Activated naive CD4-positive, alpha-beta T cell treated with anti-CD3 and anti-CD28 coated beads, Interleukin-2, amount 10 ng/mL, durations not matched to agents 7 days and 5 days (primary cell): Measurements from ENCODE around the gene TSPEAR.

Experiments
- CTCF ChIA-PET: fragments of 350-600 bp; sonication (Branson Sonifier 250); formaldehyde crosslinking; loops from one replicate; lab custom pipeline; 2021; ENCODE audit warnings: antibody characterized with exemption; lab: Charles Lee
- DNase-seq: peaks from one replicate; pipeline ENCODE4 v3.0.0-alpha.2; 2020
- H3K27ac Mint-ChIP-seq: one replicate; pipeline ENCODE4 v1.8.0; 2021; ENCODE audit warnings: mild to moderate bottlenecking, moderate library complexity, mixed read lengths
- H3K27me3 Mint-ChIP-seq: one replicate; pipeline ENCODE4 v1.8.0; 2021; ENCODE audit warnings: mild to moderate bottlenecking, mixed read lengths
- H3K36me3 Mint-ChIP-seq: one replicate; pipeline ENCODE4 v1.8.0; 2021; ENCODE audit warnings: mixed read lengths
- H3K4me1 Mint-ChIP-seq: one replicate; pipeline ENCODE4 v1.8.0; 2021; ENCODE audit warnings: mixed read lengths
- H3K4me3 Mint-ChIP-seq: one replicate; pipeline ENCODE4 v1.8.0; 2021; ENCODE audit warnings: mild to moderate bottlenecking, moderate library complexity, mixed read lengths
- H3K9me3 Mint-ChIP-seq: one replicate; pipeline ENCODE4 v1.8.0; 2021; ENCODE audit warnings: mixed read lengths

TSPEAR gene

GRCh38 chr21:44658541-44658910 lies 52.8 kb downstream of the TSPEAR start:
- peaks cover 65% of the 10 kb centered on the region for H3K36me3 Mint-ChIP-seq
- CTCF ChIA-PET: interaction anchor here (1.6 kb wide), 1 partner anchor 12 kb away, joined by 4 read pairs; the partner anchor contains the start of gene KRTAP10-11
- no peak overlapping the region for H3K4me3 Mint-ChIP-seq
- H3K4me1 Mint-ChIP-seq: peaks cover 64% of the 10 kb centered on the region
- H3K27me3 Mint-ChIP-seq: peaks cover 6% of the 10 kb centered on the region
- peaks cover 65% of the 10 kb centered on the region for H3K9me3 Mint-ChIP-seq
- H3K27ac Mint-ChIP-seq: peak overlapping the region; percentile 97
- no peak for DNase-seq

GRCh38 chr21:44657635-44658540 lies 53.5 kb downstream of the TSPEAR start, which contains the start of gene KRTAP12-3:
Gene KRTAP12-3, plus strand, starts transcription at chr21:44657932. Its CDS starts 48 bp downstream, at chr21:44657980.
- H3K9me3 Mint-ChIP-seq: peaks cover 70% of the 10 kb centered on the region
- peak within 1 kb of the TSS; percentile 97 for H3K27ac Mint-ChIP-seq
- CTCF ChIA-PET: interaction anchor here (0.6 to 1.6 kb wide), 2 partner anchors 11 to 39 kb away, joined by 3 to 4 read pairs; partner anchors contain the start of gene KRTAP10-11
- DNase-seq: peak; percentile 68
- peak within 1 kb of the TSS; percentile 36 for H3K4me3 Mint-ChIP-seq
- H3K36me3 Mint-ChIP-seq: peaks cover 70% of the 10 kb centered on the region
- peaks cover 65% of the 10 kb centered on the region for H3K4me1 Mint-ChIP-seq
- H3K27me3 Mint-ChIP-seq: peaks cover 6% of the 10 kb centered on the region

- peaks cover 65% of the 10 kb centered on the region for H3K4me1 Mint-ChIP-seq
- peaks cover 67% of the 10 kb centered on the region for H3K9me3 Mint-ChIP-seq
- no peak for DNase-seq
- CTCF ChIA-PET: interaction anchor here (1.6 kb wide), 1 partner anchor 10 kb away, joined by 4 read pairs; the partner anchor contains the start of gene KRTAP10-11
- peaks cover 66% of the 10 kb centered on the region for H3K36me3 Mint-ChIP-seq
- peak overlapping the region; percentile 97 for H3K27ac Mint-ChIP-seq
- peaks cover 6% of the 10 kb centered on the region for H3K27me3 Mint-ChIP-seq
- no peak overlapping the region for H3K4me3 Mint-ChIP-seq
These were observed 54.5 kb downstream of the TSPEAR start for GRCh38 chr21:44656868-44657267.

- Mint-ChIP-seq H3K9me3 (peaks cover 61% of the 10 kb centered on the region), H3K27ac (peak within 1 kb of the TSS; percentile 85), H3K4me1 (peaks cover 58% of the 10 kb centered on the region), H3K27me3 (peaks cover 3% of the 10 kb centered on the region), H3K4me3 (no peak within 1 kb of the TSS), H3K36me3 (peaks cover 59% of the 10 kb centered on the region)
- CTCF ChIA-PET: interaction anchor here (1.0 kb wide), 1 partner anchor 31 kb away, joined by 3 read pairs; no protein-coding TSS in a partner anchor
- no peak for DNase-seq
These were observed 56.7 kb downstream of the TSPEAR start, which contains the start of gene KRTAP12-4 for GRCh38 chr21:44654576-44655175. Gene KRTAP12-4, minus strand, starts transcription at chr21:44654659. Its CDS starts 45 bp downstream, at chr21:44654614.

GRCh38 chr21:44653656-44654575 lies 57.5 kb downstream of the TSPEAR start:
- peaks cover 52% of the 10 kb centered on the region for H3K36me3 Mint-ChIP-seq
- peaks cover 51% of the 10 kb centered on the region for H3K4me1 Mint-ChIP-seq
- H3K4me3 Mint-ChIP-seq: no peak overlapping the region
- H3K27me3 Mint-ChIP-seq: peaks cover 3% of the 10 kb centered on the region
- peak; percentile 48 for DNase-seq
- peak overlapping the region; percentile 85 for H3K27ac Mint-ChIP-seq
- peaks cover 53% of the 10 kb centered on the region for H3K9me3 Mint-ChIP-seq
- CTCF ChIA-PET: interaction anchor here (0.7 to 1.0 kb wide), 2 partner anchors 30 to 35 kb away, joined by 3 read pairs; no protein-coding TSS in a partner anchor

- Mint-ChIP-seq H3K9me3 (peaks cover 48% of the 10 kb centered on the region), H3K4me3 (no peak overlapping the region), H3K27ac (no peak overlapping the region), H3K27me3 (peaks cover 3% of the 10 kb centered on the region), H3K4me1 (peaks cover 43% of the 10 kb centered on the region), H3K36me3 (peaks cover 44% of the 10 kb centered on the region)
- CTCF ChIA-PET: interaction anchor here (0.7 kb wide), 1 partner anchor 34 kb away, joined by 3 read pairs; no protein-coding TSS in a partner anchor
- DNase-seq: no peak
These were observed 58.2 kb downstream of the TSPEAR start for GRCh38 chr21:44653123-44653522.

GRCh38 chr21:44650973-44651675 lies 60.2 kb downstream of the TSPEAR start:
- peaks cover 16% of the 10 kb centered on the region for H3K27me3 Mint-ChIP-seq
- H3K27ac Mint-ChIP-seq: no peak overlapping the region
- CTCF ChIA-PET: no interaction called here
- H3K4me3 Mint-ChIP-seq: no peak overlapping the region
- peaks cover 26% of the 10 kb centered on the region for H3K36me3 Mint-ChIP-seq
- no peak for DNase-seq
- peaks cover 29% of the 10 kb centered on the region for H3K9me3 Mint-ChIP-seq
- H3K4me1 Mint-ChIP-seq: peaks cover 23% of the 10 kb centered on the region

- peaks cover 23% of the 10 kb centered on the region for H3K36me3 Mint-ChIP-seq
- H3K4me1 Mint-ChIP-seq: peaks cover 19% of the 10 kb centered on the region
- CTCF ChIA-PET: no interaction called here
- peaks cover 24% of the 10 kb centered on the region for H3K9me3 Mint-ChIP-seq
- H3K27me3 Mint-ChIP-seq: peaks cover 16% of the 10 kb centered on the region
- no peak overlapping the region for H3K27ac Mint-ChIP-seq
- H3K4me3 Mint-ChIP-seq: no peak overlapping the region
- DNase-seq: no peak
These were observed 61.0 kb downstream of the TSPEAR start for GRCh38 chr21:44650265-44650972.

- CTCF ChIA-PET: no interaction called here
- Mint-ChIP-seq H3K36me3 (peaks cover 22% of the 10 kb centered on the region), H3K4me1 (peaks cover 12% of the 10 kb centered on the region), H3K9me3 (peaks cover 24% of the 10 kb centered on the region), H3K27me3 (peaks cover 16% of the 10 kb centered on the region), H3K4me3 (no peak overlapping the region), H3K27ac (no peak overlapping the region)
- no peak for DNase-seq
These were observed 61.8 kb downstream of the TSPEAR start for GRCh38 chr21:44649521-44650100.

GRCh38 chr21:44648557-44649311 lies 62.6 kb downstream of the TSPEAR start:
- no peak overlapping the region for H3K4me3 Mint-ChIP-seq
- peaks cover 27% of the 10 kb centered on the region for H3K9me3 Mint-ChIP-seq
- no peak overlapping the region for H3K27ac Mint-ChIP-seq
- no peak for DNase-seq
- peaks cover 18% of the 10 kb centered on the region for H3K36me3 Mint-ChIP-seq
- CTCF ChIA-PET: no interaction called here
- H3K4me1 Mint-ChIP-seq: peaks cover 3% of the 10 kb centered on the region
- peaks cover 20% of the 10 kb centered on the region for H3K27me3 Mint-ChIP-seq

GRCh38 chr21:44647222-44647552 lies 64.2 kb downstream of the TSPEAR start:
- peaks cover 11% of the 10 kb centered on the region for H3K36me3 Mint-ChIP-seq
- H3K4me3 Mint-ChIP-seq: no peak overlapping the region
- DNase-seq: no peak
- no peak overlapping the region for H3K27ac Mint-ChIP-seq
- CTCF ChIA-PET: interaction anchor here (1.8 kb wide), 1 partner anchor 10 kb away, joined by 4 read pairs; the partner anchor contains the start of gene KRTAP12-3
- peaks cover 30% of the 10 kb centered on the region for H3K9me3 Mint-ChIP-seq
- H3K4me1 Mint-ChIP-seq: no peaks in the 10 kb centered on the region
- peaks cover 22% of the 10 kb centered on the region for H3K27me3 Mint-ChIP-seq
